Smooth muscle cell of bladder (primary cell): Measurements from ENCODE around the gene HSD17B8. TPM values are rescaled to one million over a fixed set of nuclear protein-coding genes. Genes with fewer than 3 reads are reported as not detected.

Experiments
- total RNA-seq: library from RNA; depleted of rRNA; stranded (reverse); fragments of >200 nt; gene quantifications from 2 replicates; pipeline ENCODE4 v1.2.3, GENCODE V29; 2014

Gene HSD17B8
- 4.8 and 7.4 TPM in 2 replicates for total RNA-seq

GRCh38 chr6:33204415-33205190 is at the start of gene HSD17B8:
TSS of gene HSD17B8 (plus strand) at chr6:33204655. CDS start at chr6:33204669, 14 bp downstream.

DNA sequence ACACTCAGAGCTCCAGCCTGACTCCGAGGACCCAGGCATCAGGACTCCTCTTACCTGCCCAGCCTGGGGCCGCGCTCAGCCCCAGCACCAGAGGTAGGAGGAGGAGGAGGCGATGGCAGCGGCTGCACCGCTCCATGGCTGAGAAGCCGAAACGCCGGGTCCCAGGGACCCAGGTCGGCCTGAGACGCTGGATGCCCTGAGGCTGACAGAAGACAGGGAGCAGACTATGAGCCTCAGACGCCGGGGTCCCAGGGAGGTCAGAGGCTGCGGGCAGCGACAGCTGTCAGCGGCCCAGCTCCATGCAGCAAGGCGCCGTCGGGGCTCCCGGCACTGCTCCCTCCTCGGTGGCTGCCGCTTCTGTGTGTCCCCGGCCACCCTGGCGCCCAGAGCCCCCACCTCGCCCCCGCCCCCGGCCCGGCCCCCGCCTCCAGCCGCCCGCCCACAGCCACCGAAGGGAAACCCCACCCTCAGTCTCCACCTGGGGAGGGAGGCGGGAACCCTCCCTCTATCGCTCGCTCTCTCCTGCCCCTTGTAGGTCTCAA is 12.3 kb upstream of the HSD17B8 start, which contains the start of gene COL11A2:
COL11A2 (minus strand) TSS at position 363 of the 542 bp plus-strand sequence; CDS start at position 136, 227 bp downstream.

GRCh38 chr6:33200219-33201146 is 4.0 kb upstream of the HSD17B8 start, which contains the start of the genes RXRB and SLC39A7:
TSS of gene RXRB (minus strand) at chr6:33200665. CDS start at chr6:33200476, 189 bp downstream.
TSS of gene SLC39A7 (plus strand) at chr6:33200867. CDS start at chr6:33201246, 379 bp downstream.

GRCh38 chr6:33208091-33208967 is 3.9 kb downstream of the HSD17B8 start, which contains the start of gene RING1:
TSS of gene RING1 (plus strand) at chr6:33208500. CDS start at chr6:33208823, 323 bp downstream.

Other genes with a start within 250 kb of the HSD17B8 start
- 54.8 and 73.9 TPM in 2 replicates for gene BRD2, start 236.1 kb upstream of the HSD17B8 start, total RNA-seq
- gene HLA-DOA, start 195.1 kb upstream of the HSD17B8 start, total RNA-seq: under 0.01 TPM in 1 of 2 replicates, not detected in the other
- gene HLA-DPA1, start 131.0 kb upstream of the HSD17B8 start, total RNA-seq: 2.8 TPM in 1 of 2 replicates, not detected in the other
- 2.3 and 15.9 TPM in 2 replicates for gene HLA-DPB1, start 128.7 kb upstream of the HSD17B8 start, total RNA-seq
- 0.14 and 0.46 TPM in 2 replicates for gene COL11A2, start 12.2 kb upstream of the HSD17B8 start, total RNA-seq
- 20.8 and 23.5 TPM in 2 replicates for gene RXRB, start 4.0 kb upstream of the HSD17B8 start, total RNA-seq
- gene SLC39A7, start 3.8 kb upstream of the HSD17B8 start, total RNA-seq: 169 and 203 TPM in 2 replicates
- gene RING1, start 3.8 kb downstream of the HSD17B8 start, total RNA-seq: 26.2 and 38.6 TPM in 2 replicates
- gene VPS52, start 67.2 kb downstream of the HSD17B8 start, total RNA-seq: 36.6 and 36.8 TPM in 2 replicates
- gene RPS18, start 67.4 kb downstream of the HSD17B8 start, total RNA-seq: 7,769 and 8,323 TPM in 2 replicates
- 7.1 and 8.8 TPM in 2 replicates for gene B3GALT4, start 72.5 kb downstream of the HSD17B8 start, total RNA-seq
- 88.8 and 89.3 TPM in 2 replicates for gene WDR46, start 84.6 kb downstream of the HSD17B8 start, total RNA-seq
- gene PFDN6, start 84.9 kb downstream of the HSD17B8 start, total RNA-seq: 46.4 and 56.6 TPM in 2 replicates
- 11.4 and 17.9 TPM in 2 replicates for gene RGL2, start 94.3 kb downstream of the HSD17B8 start, total RNA-seq
- 44.2 and 51.1 TPM in 2 replicates for gene TAPBP, start 109.4 kb downstream of the HSD17B8 start, total RNA-seq
- gene ZBTB22, start 113.1 kb downstream of the HSD17B8 start, total RNA-seq: 18.6 and 20.2 TPM in 2 replicates
- gene DAXX, start 118.3 kb downstream of the HSD17B8 start, total RNA-seq: 48.2 and 53.4 TPM in 2 replicates
- gene KIFC1, start 187.2 kb downstream of the HSD17B8 start, total RNA-seq: 1.3 and 1.4 TPM in 2 replicates
- 17.1 and 20.0 TPM in 2 replicates for gene PHF1, start 206.4 kb downstream of the HSD17B8 start, total RNA-seq
- gene CUTA, start 213.5 kb downstream of the HSD17B8 start, total RNA-seq: 145 and 158 TPM in 2 replicates
- 1.7 and 3.9 TPM in 2 replicates for gene SYNGAP1, start 215.4 kb downstream of the HSD17B8 start, total RNA-seq
- 2.8 and 4.1 TPM in 2 replicates for gene ZBTB9, start 249.9 kb downstream of the HSD17B8 start, total RNA-seq